Measurements from ENCODE around the gene GATAD2A.

GATAD2A gene

DNA sequence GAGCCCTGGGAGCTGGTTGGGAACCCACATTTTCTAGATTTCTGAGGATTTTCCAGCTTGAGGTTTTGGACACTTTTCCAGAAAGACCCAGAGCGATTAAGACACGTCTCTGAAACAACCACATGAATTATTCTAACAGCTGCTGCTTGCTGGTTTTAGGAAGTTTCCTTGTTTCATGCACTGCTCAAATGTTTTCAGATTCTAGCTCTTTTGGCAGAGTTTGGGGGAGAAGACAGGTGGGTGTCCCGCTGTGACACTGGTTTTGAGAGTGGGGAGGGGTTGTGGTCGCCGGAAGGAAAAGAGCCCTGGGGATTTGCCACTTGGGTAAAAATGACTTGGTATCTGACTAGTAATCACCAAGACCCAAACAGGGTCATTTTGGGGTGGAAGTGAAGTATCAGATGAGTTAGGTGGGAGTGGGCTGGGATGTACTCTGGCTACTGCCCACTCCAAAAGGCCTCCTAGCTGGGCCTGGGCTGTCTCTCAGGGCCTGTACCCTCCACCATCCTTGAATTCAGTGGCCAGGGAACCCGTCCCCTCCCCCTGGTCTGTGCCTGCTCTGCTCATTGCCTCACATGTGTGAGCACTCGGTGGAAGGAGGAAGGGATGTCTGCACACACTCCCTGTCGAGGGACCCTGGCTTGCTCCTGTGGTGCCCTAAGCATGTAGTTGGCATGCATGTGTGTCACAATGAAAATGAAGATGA lies 13.2 kb downstream of the GATAD2A start:
- H3K4me3 ChIP-seq (ENCODE audit: low read length), result no peak overlapping the region
- TF ChIP-seq, protein P1, sequence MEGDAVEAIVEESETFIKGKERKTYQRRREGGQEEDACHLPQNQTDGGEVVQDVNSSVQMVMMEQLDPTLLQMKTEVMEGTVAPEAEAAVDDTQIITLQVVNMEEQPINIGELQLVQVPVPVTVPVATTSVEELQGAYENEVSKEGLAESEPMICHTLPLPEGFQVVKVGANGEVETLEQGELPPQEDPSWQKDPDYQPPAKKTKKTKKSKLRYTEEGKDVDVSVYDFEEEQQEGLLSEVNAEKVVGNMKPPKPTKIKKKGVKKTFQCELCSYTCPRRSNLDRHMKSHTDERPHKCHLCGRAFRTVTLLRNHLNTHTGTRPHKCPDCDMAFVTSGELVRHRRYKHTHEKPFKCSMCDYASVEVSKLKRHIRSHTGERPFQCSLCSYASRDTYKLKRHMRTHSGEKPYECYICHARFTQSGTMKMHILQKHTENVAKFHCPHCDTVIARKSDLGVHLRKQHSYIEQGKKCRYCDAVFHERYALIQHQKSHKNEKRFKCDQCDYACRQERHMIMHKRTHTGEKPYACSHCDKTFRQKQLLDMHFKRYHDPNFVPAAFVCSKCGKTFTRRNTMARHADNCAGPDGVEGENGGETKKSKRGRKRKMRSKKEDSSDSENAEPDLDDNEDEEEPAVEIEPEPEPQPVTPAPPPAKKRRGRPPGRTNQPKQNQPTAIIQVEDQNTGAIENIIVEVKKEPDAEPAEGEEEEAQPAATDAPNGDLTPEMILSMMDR (conservative IDR thresholded peaks at IDR 0.05; ENCODE audit: low read length), result no peak
- DNase-seq (ENCODE audit: low read depth), result peak; percentile 41

- DNase-seq (ENCODE audit: low read depth), result peak; percentile 43
- TF ChIP-seq, protein P1 (conservative IDR thresholded peaks at IDR 0.05; ENCODE audit: low read length), result no peak
- H3K4me3 ChIP-seq (ENCODE audit: low read length), result no peak overlapping the region
Measured at GRCh38 chr19:19420570-19421298, 15.3 kb downstream of the GATAD2A start.

- TF ChIP-seq, protein P1 (conservative IDR thresholded peaks at IDR 0.05; ENCODE audit: low read length), result no peak
- DNase-seq (ENCODE audit: low read depth), result no peak
- H3K4me3 ChIP-seq (ENCODE audit: low read length), result no peak overlapping the region
Measured at GRCh38 chr19:19421299-19421696, 15.8 kb downstream of the GATAD2A start.

DNA sequence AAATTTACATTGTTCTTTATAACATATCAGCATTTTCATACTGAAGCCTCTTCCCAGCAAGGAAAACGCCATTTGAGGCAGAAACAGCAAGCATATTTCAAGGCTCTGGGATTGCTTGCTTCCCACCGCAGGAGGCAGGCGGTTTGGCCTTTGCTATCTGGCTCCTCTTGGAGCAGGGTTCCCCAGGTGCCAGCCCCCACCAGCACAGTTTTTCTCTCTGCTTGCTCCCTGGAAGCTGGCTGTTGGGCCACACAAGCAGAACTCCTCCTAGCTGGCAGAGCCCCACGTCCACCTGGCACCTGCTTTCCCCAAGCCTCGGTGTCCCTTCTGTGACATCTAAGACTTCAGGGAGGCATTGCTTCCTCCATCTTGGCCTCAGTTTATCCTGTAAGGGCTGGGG lies 16.7 kb downstream of the GATAD2A start:
- no peak overlapping the region for H3K4me3 ChIP-seq (ENCODE audit: low read length)
- no peak for DNase-seq (ENCODE audit: low read depth)
- TF ChIP-seq, protein P1 (conservative IDR thresholded peaks at IDR 0.05; ENCODE audit: low read length), result no peak

- no peak for DNase-seq (ENCODE audit: low read depth)
- no peak overlapping the region for H3K4me3 ChIP-seq (ENCODE audit: low read length)
- TF ChIP-seq, protein P1 (conservative IDR thresholded peaks at IDR 0.05; ENCODE audit: low read length), result no peak
Measured at GRCh38 chr19:19423322-19423721, 17.8 kb downstream of the GATAD2A start.

DNA sequence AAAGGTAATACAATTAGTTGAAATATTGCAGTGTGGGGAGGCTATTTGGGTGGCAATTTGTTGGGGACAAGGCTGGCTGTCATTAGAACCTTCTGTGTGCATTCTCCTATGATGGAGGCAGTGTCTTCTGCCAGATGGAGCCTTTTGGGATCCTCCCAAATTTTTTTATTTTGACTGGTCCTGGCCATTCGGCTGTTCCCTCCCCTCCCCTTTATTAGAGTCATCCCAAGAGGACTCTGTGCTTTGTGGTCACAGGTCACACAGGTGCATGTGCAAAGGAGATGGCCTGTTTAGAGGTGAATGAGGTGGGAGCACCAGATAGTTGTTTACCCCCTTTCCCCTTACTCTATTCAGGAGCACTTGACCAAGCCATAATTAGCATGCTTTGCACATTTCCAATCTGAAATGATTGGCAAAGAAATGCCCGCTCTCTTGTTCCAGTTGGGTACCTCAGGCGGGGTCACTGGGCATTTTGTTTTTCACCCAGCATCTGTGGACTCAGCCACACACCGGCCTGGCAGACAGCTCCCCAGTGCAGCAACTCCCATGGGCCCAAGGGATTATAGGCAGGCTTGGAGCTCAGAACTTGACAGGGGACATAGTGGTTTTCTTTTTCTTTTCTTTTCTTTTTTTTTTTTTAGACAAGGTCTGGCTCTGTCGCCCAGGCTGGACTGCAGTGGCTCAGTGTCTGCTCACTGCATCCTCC lies 19.8 kb downstream of the GATAD2A start:
- TF ChIP-seq, protein P1 (conservative IDR thresholded peaks at IDR 0.05; ENCODE audit: low read length), result no peak
- DNase-seq (ENCODE audit: low read depth), result no peak
- no peak overlapping the region for H3K4me3 ChIP-seq (ENCODE audit: low read length)

Measured in AG10803 (cell line).